HEK293T (cell line): ENCODE measurements around the gene CAP2.

ENCODE experiments used
- BHLHE40 ChIP-seq: fragments of 450-650 bp; IDR thresholded peaks from 2 replicates; pipeline ENCODE4 v1.6.1; 2016; ENCODE audit warnings: mild to moderate bottlenecking, moderate library complexity, borderline replicate concordance
- CTBP1 ChIP-seq: fragments of 450-650 bp; IDR thresholded peaks from 2 replicates; pipeline ENCODE4 v1.6.1; 2016; ENCODE audit warnings: borderline replicate concordance
- ELF4 ChIP-seq: fragments of 450-650 bp; IDR thresholded peaks from 2 replicates; pipeline ENCODE4 v1.6.1; 2017; ENCODE audit warnings: antibody characterized with exemption
- FOXA1 ChIP-seq: fragments of 450-650 bp; IDR thresholded peaks from 2 replicates; pipeline ENCODE4 v1.6.1; 2016; ENCODE audit warnings: mild to moderate bottlenecking
- FOXM1 ChIP-seq: fragments of 450-650 bp; IDR thresholded peaks from 2 replicates; pipeline ENCODE4 v1.6.1; 2017; ENCODE audit warnings: mild to moderate bottlenecking, borderline replicate concordance
- HDGF ChIP-seq: fragments of 450-650 bp; IDR thresholded peaks from 2 replicates; pipeline ENCODE4 v1.6.1; 2017; ENCODE audit warnings: antibody characterized with exemption, borderline replicate concordance
- LEF1 ChIP-seq: fragments of 450-650 bp; IDR thresholded peaks from 2 replicates; pipeline ENCODE4 v1.6.1; 2017; ENCODE audit warnings: mild to moderate bottlenecking, borderline replicate concordance
- NFRKB ChIP-seq: fragments of 450-650 bp; IDR thresholded peaks from 2 replicates; pipeline ENCODE4 v1.6.1; 2016; ENCODE audit warnings: mild to moderate bottlenecking, moderate library complexity
- PKNOX1 ChIP-seq: fragments of 450-650 bp; IDR thresholded peaks from 2 replicates; pipeline ENCODE4 v1.6.1; 2016
- SP1 ChIP-seq: fragments of 450-650 bp; IDR thresholded peaks from 2 replicates; pipeline ENCODE4 v1.6.1; 2017
- SUZ12 ChIP-seq: fragments of 450-650 bp; IDR thresholded peaks from 2 replicates; pipeline ENCODE4 v1.6.1; 2016; ENCODE audit warnings: mild to moderate bottlenecking
- TARDBP ChIP-seq: fragments of 450-650 bp; IDR thresholded peaks from 2 replicates; pipeline ENCODE4 v1.6.1; 2016

GRCh38 chr6:17492350-17492749 is 99.0 kb downstream of the CAP2 start:
- TF ChIP-seq BHLHE40: no peak
- no peak for TF ChIP-seq FOXA1
- TF ChIP-seq PKNOX1: no peak
- no peak for TF ChIP-seq FOXM1
- no peak for TF ChIP-seq SP1
- no peak for TF ChIP-seq NFRKB
- TF ChIP-seq SUZ12: no peak
- TF ChIP-seq LEF1: no peak
- no peak for TF ChIP-seq TARDBP
- no peak for TF ChIP-seq HDGF
- TF ChIP-seq ELF4: no peak
- no peak for TF ChIP-seq CTBP1
